Neural progenitor cell (in vitro differentiated cells): ENCODE measurements around the gene SCFD2. TPM values are rescaled to one million over a fixed set of nuclear protein-coding genes. Genes with fewer than 3 reads are reported as not detected.

Experiments used
- DNase-seq: peaks from one replicate; pipeline ENCODE4 v3.0.0-alpha.2; 2016; ENCODE audit warnings: low spot score
- H2AFZ ChIP-seq: fragments of 200-600 bp; sonication (generic); replicated peaks from 2 replicates; pipeline ENCODE4 v1.6.1; 2016; ENCODE audit warnings: antibody characterized with exemption
- H3F3A ChIP-seq: fragments of 200-600 bp; sonication (generic); 2 replicates; pipeline ENCODE4 v1.6.1; 2016; ENCODE audit warnings: antibody characterized with exemption, low read depth
- H3K27ac ChIP-seq: fragments of 200-600 bp; sonication (generic); 2 replicates; pipeline ENCODE4 v1.5.1; 2016; ENCODE audit warnings: mild to moderate bottlenecking
- H3K27me3 ChIP-seq: fragments of 200-600 bp; sonication (generic); 2 replicates; pipeline ENCODE4 v1.6.1; 2016; ENCODE audit warnings: mild to moderate bottlenecking, moderate library complexity
- H3K36me3 ChIP-seq: fragments of 200-600 bp; sonication (generic); 2 replicates; pipeline ENCODE4 v1.5.1; 2016
- H3K4me1 ChIP-seq: fragments of 200-600 bp; sonication (generic); 2 replicates; pipeline ENCODE4 v1.6.1; 2016; ENCODE audit warnings: mixed run types
- H3K4me2 ChIP-seq: fragments of 200-600 bp; sonication (generic); 2 replicates; pipeline ENCODE4 v1.6.1; 2016
- H3K4me3 ChIP-seq: fragments of 200-600 bp; sonication (generic); 2 replicates; pipeline ENCODE4 v1.5.1; 2016
- H3K79me2 ChIP-seq: fragments of 200-600 bp; sonication (generic); 2 replicates; pipeline ENCODE4 v1.6.1; 2016; ENCODE audit warnings: low read depth
- H3K9ac ChIP-seq: fragments of 200-600 bp; sonication (generic); 2 replicates; pipeline ENCODE4 v1.6.1; 2016
- H3K9me3 ChIP-seq: fragments of 200-600 bp; sonication (generic); 2 replicates; pipeline ENCODE4 v1.5.1; 2016; ENCODE audit warnings: low read depth
- H4K20me1 ChIP-seq: fragments of 200-600 bp; sonication (generic); 2 replicates; pipeline ENCODE4 v1.6.1; 2016; ENCODE audit warnings: low read depth
- H3K27ac Mint-ChIP-seq: 3 replicates; pipeline ENCODE4 v1.8.0; 2021; ENCODE audit warnings: mixed read lengths
- H3K27me3 Mint-ChIP-seq: 2 replicates; pipeline ENCODE4 v1.8.0; 2022; ENCODE audit warnings: low read depth, mild to moderate bottlenecking, inconsistent platforms, moderate library complexity, mixed read lengths; ENCODE audit not compliant: insufficient read depth
- H3K36me3 Mint-ChIP-seq: 3 replicates; pipeline ENCODE4 v1.8.0; 2021; ENCODE audit warnings: mixed read lengths
- H3K4me1 Mint-ChIP-seq: 3 replicates; pipeline ENCODE4 v1.8.0; 2021; ENCODE audit warnings: mixed read lengths
- H3K4me3 Mint-ChIP-seq: 3 replicates; pipeline ENCODE4 v1.8.0; 2021; ENCODE audit warnings: mild to moderate bottlenecking, moderate library complexity, mixed read lengths
- H3K9me3 Mint-ChIP-seq: 3 replicates; pipeline ENCODE4 v1.8.0; 2020; ENCODE audit warnings: mixed read lengths
- EZH2 ChIP-seq: fragments of 200-600 bp; sonication (generic); IDR thresholded peaks from 2 replicates; pipeline ENCODE4 v1.6.1; 2017; ENCODE audit warnings: antibody characterized with exemption, mild to moderate bottlenecking, moderate library complexity
- EZH2phosphoT487 ChIP-seq: fragments of 200-600 bp; sonication (generic); IDR thresholded peaks from 2 replicates; pipeline ENCODE4 v1.6.1; 2017; ENCODE audit warnings: antibody characterized with exemption
- total RNA-seq: library from RNA; depleted of rRNA; stranded (reverse); fragments of >200 nt; gene quantifications from 2 replicates; pipeline ENCODE4 v1.2.3, GENCODE V29; 2015; ENCODE audit warnings: low replicate concordance
- TF ChIP-seq, protein P1 (sequence below): fragments of 200-600 bp; sonication (generic); IDR thresholded peaks from 2 replicates; pipeline ENCODE4 v1.5.1; 2017; ENCODE audit warnings: antibody characterized with exemption, mild to moderate bottlenecking

SCFD2 gene
- total RNA-seq, 1 donor from 2014 or later = 4.8 TPM

- Histone ChIP-seq H4K20me1 (no peaks in the 10 kb centered on the region), H2AFZ (no peak overlapping the region), H3F3A (no peaks in the 10 kb centered on the region), H3K9me3 (no peaks in the 10 kb centered on the region), H3K79me2 (no peaks in the 10 kb centered on the region), H3K4me3 (no peak overlapping the region), H3K4me2 (no peak overlapping the region), H3K36me3 (no peaks in the 10 kb centered on the region), H3K27ac (no peak overlapping the region), H3K9ac (no peak overlapping the region), H3K4me1 (no peaks in the 10 kb centered on the region), H3K27me3 (no peaks in the 10 kb centered on the region)
- Mint-ChIP-seq H3K4me1 (no peaks in the 10 kb centered on the region), H3K27me3 (no peaks in the 10 kb centered on the region), H3K36me3 (peaks cover 2% of the 10 kb centered on the region), H3K27ac (no peak overlapping the region), H3K9me3 (no peaks in the 10 kb centered on the region), H3K4me3 (no peak overlapping the region)
- TF ChIP-seq, protein P1, sequence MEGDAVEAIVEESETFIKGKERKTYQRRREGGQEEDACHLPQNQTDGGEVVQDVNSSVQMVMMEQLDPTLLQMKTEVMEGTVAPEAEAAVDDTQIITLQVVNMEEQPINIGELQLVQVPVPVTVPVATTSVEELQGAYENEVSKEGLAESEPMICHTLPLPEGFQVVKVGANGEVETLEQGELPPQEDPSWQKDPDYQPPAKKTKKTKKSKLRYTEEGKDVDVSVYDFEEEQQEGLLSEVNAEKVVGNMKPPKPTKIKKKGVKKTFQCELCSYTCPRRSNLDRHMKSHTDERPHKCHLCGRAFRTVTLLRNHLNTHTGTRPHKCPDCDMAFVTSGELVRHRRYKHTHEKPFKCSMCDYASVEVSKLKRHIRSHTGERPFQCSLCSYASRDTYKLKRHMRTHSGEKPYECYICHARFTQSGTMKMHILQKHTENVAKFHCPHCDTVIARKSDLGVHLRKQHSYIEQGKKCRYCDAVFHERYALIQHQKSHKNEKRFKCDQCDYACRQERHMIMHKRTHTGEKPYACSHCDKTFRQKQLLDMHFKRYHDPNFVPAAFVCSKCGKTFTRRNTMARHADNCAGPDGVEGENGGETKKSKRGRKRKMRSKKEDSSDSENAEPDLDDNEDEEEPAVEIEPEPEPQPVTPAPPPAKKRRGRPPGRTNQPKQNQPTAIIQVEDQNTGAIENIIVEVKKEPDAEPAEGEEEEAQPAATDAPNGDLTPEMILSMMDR = no peak
- TF ChIP-seq EZH2phosphoT487 = no peak
- TF ChIP-seq EZH2 = no peak
- DNase-seq = no peak
Observed at GRCh38 chr4:53354012-53354722, 11.7 kb downstream of the SCFD2 start.

GRCh38 chr4:53349091-53349491, 16.8 kb downstream of the SCFD2 start:
- Histone ChIP-seq H3K9me3 (no peaks in the 10 kb centered on the region), H3K4me1 (no peaks in the 10 kb centered on the region), H3K27me3 (no peaks in the 10 kb centered on the region), H3K4me3 (no peak overlapping the region), H3K36me3 (no peaks in the 10 kb centered on the region), H3K27ac (no peak overlapping the region), H4K20me1 (no peaks in the 10 kb centered on the region), H3F3A (no peaks in the 10 kb centered on the region), H3K9ac (no peak overlapping the region), H3K4me2 (no peak overlapping the region), H2AFZ (no peak overlapping the region), H3K79me2 (no peaks in the 10 kb centered on the region)
- no peak for DNase-seq
- H3K27me3 Mint-ChIP-seq = no peaks in the 10 kb centered on the region
- H3K9me3 Mint-ChIP-seq = peaks cover 2% of the 10 kb centered on the region
- H3K4me1 Mint-ChIP-seq = no peaks in the 10 kb centered on the region
- TF ChIP-seq EZH2 = no peak
- no peak for TF ChIP-seq EZH2phosphoT487
- TF ChIP-seq, protein P1 = no peak
- no peaks in the 10 kb centered on the region for H3K36me3 Mint-ChIP-seq
- no peak overlapping the region for H3K4me3 Mint-ChIP-seq
- no peak overlapping the region for H3K27ac Mint-ChIP-seq

DNA sequence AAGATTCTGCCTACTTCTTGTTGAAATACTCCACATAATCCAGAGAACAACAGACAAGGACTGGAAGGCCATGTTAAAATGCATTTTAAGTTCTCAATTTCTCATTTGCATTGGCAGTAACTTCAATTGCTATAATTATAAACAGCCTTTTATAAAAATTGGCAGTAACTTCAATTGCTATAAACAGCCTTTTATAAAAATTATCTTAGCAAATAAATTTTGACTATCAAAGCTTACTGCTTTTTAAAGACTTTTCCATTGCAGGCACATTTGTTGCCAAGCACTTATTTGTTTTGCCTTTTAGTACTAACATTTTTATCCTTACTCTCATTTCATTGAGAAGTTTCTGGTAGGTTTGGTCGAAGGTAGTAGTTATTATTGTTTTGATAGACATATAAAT, 17.8 kb downstream of the SCFD2 start:
- Histone ChIP-seq H3K9ac (no peak overlapping the region), H3K4me3 (no peak overlapping the region), H3K27me3 (no peaks in the 10 kb centered on the region), H2AFZ (no peak overlapping the region), H3K79me2 (no peaks in the 10 kb centered on the region), H3K4me2 (no peak overlapping the region), H4K20me1 (no peaks in the 10 kb centered on the region), H3K36me3 (no peaks in the 10 kb centered on the region), H3K27ac (no peak overlapping the region), H3K9me3 (no peaks in the 10 kb centered on the region), H3K4me1 (no peaks in the 10 kb centered on the region), H3F3A (no peaks in the 10 kb centered on the region)
- Mint-ChIP-seq H3K36me3 (no peaks in the 10 kb centered on the region), H3K9me3 (peaks cover 2% of the 10 kb centered on the region), H3K27ac (no peak overlapping the region), H3K4me1 (no peaks in the 10 kb centered on the region), H3K27me3 (no peaks in the 10 kb centered on the region), H3K4me3 (no peak overlapping the region)
- TF ChIP-seq, protein P1 = no peak
- no peak for TF ChIP-seq EZH2phosphoT487
- TF ChIP-seq EZH2 = no peak
- DNase-seq = no peak
